Gastroesophageal sphincter (tissue), 3 donors: ENCODE measurements around the gene CLCNKB.

Experiments used
- POLR2AphosphoS5 ChIP-seq: sonication (generic); formaldehyde crosslinking; IDR thresholded peaks from one replicate; pipeline ENCODE4 v1.6.1; 2017; ENCODE audit warnings: antibody characterized with exemption
- TF ChIP-seq, protein P1 (sequence below), 4 experiments: fragments of 200-600 bp in 2 of 4; fragments of 450-650 bp in 2 of 4; sonication (generic) in 1 of 4; IDR thresholded peaks; one replicate each; pipeline ENCODE4 v1.5.1; 2017 to 2019; ENCODE audit warnings: antibody characterized with exemption in 4 of 4, mild to moderate bottlenecking in 2 of 4, moderate library complexity in 2 of 4

DNA sequence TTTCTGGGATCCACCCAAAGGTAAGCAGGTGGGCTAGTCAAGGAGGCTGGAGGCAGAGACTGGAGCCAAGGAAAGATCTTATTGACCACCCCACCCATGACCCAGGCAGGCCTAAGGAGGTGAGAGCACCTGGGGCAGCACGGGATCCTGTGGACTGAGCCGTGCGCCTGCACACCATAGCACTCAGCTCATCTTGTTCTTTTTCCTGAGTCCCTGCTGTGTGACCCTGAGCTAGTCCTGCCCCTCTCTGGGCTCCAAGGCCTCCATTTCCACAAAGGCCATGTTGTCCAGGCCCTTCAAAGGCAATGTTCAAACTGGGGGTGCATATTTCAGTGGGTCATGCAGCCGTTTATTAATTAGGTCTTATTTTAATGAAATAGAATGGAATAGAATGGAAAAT is 22.7 kb downstream of the CLCNKB start:
- TF ChIP-seq, protein P1, sequence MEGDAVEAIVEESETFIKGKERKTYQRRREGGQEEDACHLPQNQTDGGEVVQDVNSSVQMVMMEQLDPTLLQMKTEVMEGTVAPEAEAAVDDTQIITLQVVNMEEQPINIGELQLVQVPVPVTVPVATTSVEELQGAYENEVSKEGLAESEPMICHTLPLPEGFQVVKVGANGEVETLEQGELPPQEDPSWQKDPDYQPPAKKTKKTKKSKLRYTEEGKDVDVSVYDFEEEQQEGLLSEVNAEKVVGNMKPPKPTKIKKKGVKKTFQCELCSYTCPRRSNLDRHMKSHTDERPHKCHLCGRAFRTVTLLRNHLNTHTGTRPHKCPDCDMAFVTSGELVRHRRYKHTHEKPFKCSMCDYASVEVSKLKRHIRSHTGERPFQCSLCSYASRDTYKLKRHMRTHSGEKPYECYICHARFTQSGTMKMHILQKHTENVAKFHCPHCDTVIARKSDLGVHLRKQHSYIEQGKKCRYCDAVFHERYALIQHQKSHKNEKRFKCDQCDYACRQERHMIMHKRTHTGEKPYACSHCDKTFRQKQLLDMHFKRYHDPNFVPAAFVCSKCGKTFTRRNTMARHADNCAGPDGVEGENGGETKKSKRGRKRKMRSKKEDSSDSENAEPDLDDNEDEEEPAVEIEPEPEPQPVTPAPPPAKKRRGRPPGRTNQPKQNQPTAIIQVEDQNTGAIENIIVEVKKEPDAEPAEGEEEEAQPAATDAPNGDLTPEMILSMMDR (IDR thresholded peaks at IDR 0.05), result no peak
- TF ChIP-seq POLR2AphosphoS5, result no peak
